RPMI8226 (cell line): Measurements from ENCODE around the gene MICOS13.

ENCODE experiments used
- DNase-seq: peaks from one replicate; pipeline ENCODE4 v3.0.0-alpha.2; 2015

Gene MICOS13

GRCh38 chr19:5665781-5666513, 14.4 kb downstream of the MICOS13 start:
- DNase-seq, result no peak

- DNase-seq, result no peak
Measured at GRCh38 chr19:5664515-5664914, 15.8 kb downstream of the MICOS13 start.

- no peak for DNase-seq
Measured at GRCh38 chr19:5663904-5664303, 16.4 kb downstream of the MICOS13 start.

- no peak for DNase-seq
Measured at GRCh38 chr19:5661483-5661882, 18.8 kb downstream of the MICOS13 start.

GRCh38 chr19:5655412-5655811, 24.9 kb downstream of the MICOS13 start:
- DNase-seq, result no peak

GRCh38 chr19:5654931-5655330, 25.4 kb downstream of the MICOS13 start:
- no peak for DNase-seq

- no peak for DNase-seq
Measured at GRCh38 chr19:5652261-5652660, 28.1 kb downstream of the MICOS13 start.

- DNase-seq, result no peak
Measured at GRCh38 chr19:5651361-5651760, 29.0 kb downstream of the MICOS13 start.

- no peak for DNase-seq
Measured at GRCh38 chr19:5648464-5648863, 31.9 kb downstream of the MICOS13 start.

- DNase-seq, result no peak
Measured at GRCh38 chr19:5646703-5647102, 33.6 kb downstream of the MICOS13 start.

- DNase-seq, result no peak
Measured at GRCh38 chr19:5645409-5645808, 34.9 kb downstream of the MICOS13 start.

GRCh38 chr19:5644037-5644436, 36.3 kb downstream of the MICOS13 start:
- no peak for DNase-seq

GRCh38 chr19:5643060-5643459, 37.3 kb downstream of the MICOS13 start:
- no peak for DNase-seq

GRCh38 chr19:5642204-5642603, 38.1 kb downstream of the MICOS13 start:
- DNase-seq, result no peak

- no peak for DNase-seq
Measured at GRCh38 chr19:5641171-5641570, 39.1 kb downstream of the MICOS13 start.

GRCh38 chr19:5637971-5638370, 42.3 kb downstream of the MICOS13 start:
- DNase-seq, result no peak

GRCh38 chr19:5635427-5635826, 44.9 kb downstream of the MICOS13 start:
- DNase-seq, result no peak

GRCh38 chr19:5632657-5633056, 47.7 kb downstream of the MICOS13 start:
- no peak for DNase-seq

GRCh38 chr19:5632241-5632612, 48.1 kb downstream of the MICOS13 start:
- DNase-seq, result no peak

- DNase-seq, result no peak
Measured at GRCh38 chr19:5631567-5632240, 48.6 kb downstream of the MICOS13 start.

GRCh38 chr19:5628919-5629481, 51.3 kb downstream of the MICOS13 start:
- DNase-seq, result no peak

- no peak for DNase-seq
Measured at GRCh38 chr19:5628461-5628860, 51.9 kb downstream of the MICOS13 start.
